Measurements from ENCODE around the gene GOLGA7B.
A peak's percentile ranks its signal among the peaks of the same experiment; 100 is the strongest.

Gene GOLGA7B

GRCh38 chr10:97838091-97838490, 11.6 kb upstream of the GOLGA7B start:
- TF ChIP-seq NFIC (IDR thresholded peaks at IDR 0.05) (no peak), TAF1 (IDR thresholded peaks at IDR 0.05; ENCODE audit: low read depth) (no peak), EGR1 (IDR thresholded peaks at IDR 0.05) (no peak), TEAD4 (IDR thresholded peaks at IDR 0.05) (no peak), CREB1 (IDR thresholded peaks at IDR 0.05; ENCODE audit: low read depth) (no peak), FOXM1 (IDR thresholded peaks at IDR 0.05; ENCODE audit: borderline replicate concordance, low read depth) (no peak), CEBPB (IDR thresholded peaks at IDR 0.05) (no peak), YY1 (IDR thresholded peaks at IDR 0.05; ENCODE audit: low read depth) (no peak), ZBTB7A (IDR thresholded peaks at IDR 0.05; ENCODE audit: low read depth) (no peak), RAD21 (IDR thresholded peaks at IDR 0.05; ENCODE audit: low read depth) (no peak), MAX (IDR thresholded peaks at IDR 0.05) (no peak), TCF12 (IDR thresholded peaks at IDR 0.05; ENCODE audit: low read depth) (no peak), EP300 (IDR thresholded peaks at IDR 0.05; ENCODE audit: borderline replicate concordance) (no peak)

- no peak for TF ChIP-seq FOXM1 (IDR thresholded peaks at IDR 0.05; ENCODE audit: borderline replicate concordance, low read depth)
- no peak for TF ChIP-seq TCF12 (IDR thresholded peaks at IDR 0.05; ENCODE audit: low read depth)
- TF ChIP-seq RAD21 (IDR thresholded peaks at IDR 0.05; ENCODE audit: low read depth): no peak
- no peak for TF ChIP-seq MAX (IDR thresholded peaks at IDR 0.05)
These were observed 6.9 kb upstream of the GOLGA7B start for GRCh38 chr10:97842656-97843280.

- no peak for TF ChIP-seq TAF1 (IDR thresholded peaks at IDR 0.05; ENCODE audit: low read depth)
- peak; percentile 57 for TF ChIP-seq NFIC (IDR thresholded peaks at IDR 0.05)
These were observed 6.4 kb upstream of the GOLGA7B start for GRCh38 chr10:97843281-97843671.

GRCh38 chr10:97844678-97845077, 5.0 kb upstream of the GOLGA7B start:
- no peak for TF ChIP-seq CEBPB (IDR thresholded peaks at IDR 0.05)
- no peak for TF ChIP-seq EGR1 (IDR thresholded peaks at IDR 0.05)
- peak; percentile 47; the same call in 1 of the 2 replicates for TF ChIP-seq REST (IDR thresholded peaks at IDR 0.05; ENCODE audit: low read depth)

- TF ChIP-seq REST (IDR thresholded peaks at IDR 0.05; ENCODE audit: low read depth): no peak
These were observed 448 bp upstream of the GOLGA7B start for GRCh38 chr10:97849103-97849686.

GRCh38 chr10:97850446-97850845, 803 bp downstream of the GOLGA7B start:
- no peak for TF ChIP-seq MAX (IDR thresholded peaks at IDR 0.05)
- TF ChIP-seq NFIC (IDR thresholded peaks at IDR 0.05): no peak
- TF ChIP-seq RAD21 (IDR thresholded peaks at IDR 0.05; ENCODE audit: low read depth): no peak
- no peak for TF ChIP-seq CREB1 (IDR thresholded peaks at IDR 0.05; ENCODE audit: low read depth)
- TF ChIP-seq YY1 (IDR thresholded peaks at IDR 0.05; ENCODE audit: low read depth): no peak
- TF ChIP-seq EGR1 (IDR thresholded peaks at IDR 0.05): no peak
- no peak for TF ChIP-seq ZBTB7A (IDR thresholded peaks at IDR 0.05; ENCODE audit: low read depth)
- TF ChIP-seq TCF12 (IDR thresholded peaks at IDR 0.05; ENCODE audit: low read depth): no peak
- no peak for TF ChIP-seq REST (IDR thresholded peaks at IDR 0.05; ENCODE audit: low read depth)
- TF ChIP-seq FOXM1 (IDR thresholded peaks at IDR 0.05; ENCODE audit: borderline replicate concordance, low read depth): no peak

Data from Ishikawa (cell line).